Superior temporal gyrus (tissue), 1 donor: Measurements from ENCODE around the gene LETM1.

Experiments used
- DNase-seq: peaks from one replicate; pipeline ENCODE4 v3.0.0-alpha.2; 2016; ENCODE audit errors: extremely low spot score

LETM1 gene

GRCh38 chr4:1795299-1796195 is 60.4 kb downstream of the LETM1 start:
- DNase-seq: no peak

GRCh38 chr4:1794809-1795298 is 61.1 kb downstream of the LETM1 start:
- DNase-seq: no peak

DNA sequence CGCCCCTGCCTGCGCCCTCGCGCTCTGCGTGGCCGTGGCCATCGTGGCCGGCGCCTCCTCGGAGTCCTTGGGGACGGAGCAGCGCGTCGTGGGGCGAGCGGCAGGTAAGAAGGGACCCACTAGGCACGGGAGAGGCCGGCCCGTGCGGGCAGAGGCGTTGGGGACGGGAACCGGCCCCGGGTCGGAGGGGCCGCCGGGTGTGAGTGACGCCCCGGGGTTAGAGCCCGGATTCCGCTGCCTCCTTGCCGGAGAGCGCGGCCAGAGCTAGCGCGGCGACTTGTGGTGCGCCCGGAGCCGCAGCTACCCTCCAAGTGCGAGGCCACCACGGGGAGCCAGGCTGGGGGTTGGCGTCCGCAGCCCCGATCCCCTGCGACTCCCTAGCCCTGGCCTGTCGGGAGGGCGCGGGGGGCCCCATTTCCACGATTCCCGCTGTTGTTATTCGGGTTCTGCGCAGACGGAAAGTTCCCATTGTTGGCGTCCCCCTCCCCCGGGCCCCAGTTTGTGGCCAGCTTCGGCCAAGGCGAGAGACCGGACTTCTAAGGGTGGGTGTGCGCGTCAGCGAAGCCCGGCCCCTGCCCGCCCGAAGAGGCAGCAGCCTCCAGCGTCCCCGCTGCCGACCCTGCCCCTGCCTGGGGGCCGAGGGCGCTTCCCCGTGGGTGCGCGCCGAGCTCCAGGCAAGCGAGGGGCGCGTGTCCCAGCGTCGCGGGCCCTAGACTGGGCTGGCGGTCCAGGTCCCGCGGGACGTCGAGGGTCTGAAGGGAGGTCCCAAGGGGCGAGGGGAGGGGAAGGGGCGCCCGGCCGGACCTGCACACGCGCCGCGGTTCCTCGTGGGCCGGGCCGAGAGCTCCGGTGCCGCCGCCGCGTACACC is 61.8 kb downstream of the LETM1 start:
- DNase-seq: no peak

GRCh38 chr4:1793496-1793840 is 62.5 kb downstream of the LETM1 start:
- DNase-seq: no peak

DNA sequence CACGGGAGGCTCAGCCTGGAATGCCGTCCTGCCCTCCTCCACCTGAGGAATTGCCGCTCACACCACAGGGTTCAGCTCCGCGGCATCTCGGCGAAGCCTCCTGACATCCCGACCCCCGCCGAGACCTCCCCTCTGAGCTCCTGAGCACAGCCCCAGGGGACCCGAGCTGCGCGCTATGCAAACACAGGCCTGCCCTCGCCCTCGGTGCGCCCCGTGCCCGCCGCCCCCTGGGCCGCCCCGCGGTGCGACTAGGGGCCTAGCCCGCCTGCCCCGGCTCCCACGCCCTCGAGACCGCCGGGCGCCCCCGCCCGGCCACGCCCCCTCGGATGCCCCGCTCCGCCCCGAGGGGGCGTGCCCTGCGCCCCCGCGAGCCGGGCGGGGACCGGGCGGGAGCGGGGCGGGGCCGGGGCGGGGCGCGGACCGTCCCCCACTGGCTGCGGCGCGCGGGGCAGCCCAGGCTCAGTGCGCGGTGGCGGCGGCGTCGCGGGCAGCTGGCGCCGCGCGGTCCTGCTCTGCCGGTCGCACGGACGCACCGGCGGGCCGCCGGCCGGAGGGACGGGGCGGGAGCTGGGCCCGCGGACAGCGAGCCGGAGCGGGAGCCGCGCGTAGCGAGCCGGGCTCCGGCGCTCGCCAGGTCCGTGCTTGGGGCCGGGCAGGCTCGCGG is 63.0 kb downstream of the LETM1 start, which contains the start of gene FGFR3:
Gene FGFR3, plus strand, starts transcription at position 462 of the 664 bp plus-strand sequence. CDS start 642 bp downstream, outside the sequence.
- DNase-seq: no peak

DNA sequence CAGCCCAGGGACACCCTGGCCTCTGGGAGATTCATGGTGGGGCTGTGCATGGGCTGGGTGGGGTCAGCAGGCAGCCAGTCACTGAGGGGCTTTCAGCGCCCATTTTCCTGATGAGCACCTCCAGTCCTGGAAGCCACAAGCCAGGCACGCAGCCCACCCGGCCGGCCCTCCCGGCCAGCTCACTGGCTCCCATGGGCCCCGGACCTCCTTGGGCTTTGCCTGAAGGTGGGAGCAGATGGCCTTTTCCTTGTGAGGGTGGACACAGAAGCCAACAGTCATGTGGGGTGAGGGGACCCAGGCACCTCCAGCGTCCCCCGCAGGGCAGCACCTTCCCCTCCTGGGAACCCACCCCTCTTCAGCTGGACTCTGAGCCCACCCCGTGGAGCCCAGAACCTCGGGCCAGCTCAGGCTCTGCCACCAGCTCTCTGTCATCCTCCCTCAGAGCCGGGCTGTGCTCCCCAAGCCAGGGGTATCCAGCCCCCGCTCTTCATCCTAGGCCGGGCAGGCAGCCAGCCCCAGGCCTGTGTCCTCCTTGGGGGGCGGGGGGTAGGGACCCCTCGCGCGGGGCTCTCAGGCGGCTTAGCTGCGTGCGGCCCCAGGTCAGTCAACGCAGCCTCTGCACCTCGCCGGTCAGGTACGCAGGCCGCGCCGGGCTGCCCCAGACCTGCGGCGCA is 63.7 kb downstream of the LETM1 start:
- DNase-seq: no peak

- no peak for DNase-seq
These were observed 66.0 kb downstream of the LETM1 start for GRCh38 chr4:1790005-1790404.

DNA sequence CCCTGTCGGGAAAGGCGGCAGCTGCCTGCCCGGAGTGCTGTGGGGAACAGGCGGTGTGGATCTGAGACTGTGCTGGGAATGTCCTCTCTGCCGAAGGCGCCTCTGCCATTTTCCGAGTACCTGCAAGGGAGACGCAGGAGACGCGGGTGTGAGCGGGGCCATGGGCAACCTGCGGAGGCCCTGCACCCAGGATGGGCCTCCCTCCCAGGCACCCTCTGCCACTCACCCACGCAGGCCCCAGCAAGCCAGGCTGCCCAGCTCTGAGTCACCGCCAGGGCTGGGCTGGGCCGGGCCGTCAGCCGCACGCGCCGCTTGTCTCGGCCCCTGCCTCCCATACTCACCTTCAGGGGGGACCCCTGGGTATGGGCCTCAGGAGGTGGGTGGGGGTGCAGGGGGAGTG is 66.4 kb downstream of the LETM1 start:
- no peak for DNase-seq

GRCh38 chr4:1788254-1788973 is 67.5 kb downstream of the LETM1 start:
- no peak for DNase-seq

DNA sequence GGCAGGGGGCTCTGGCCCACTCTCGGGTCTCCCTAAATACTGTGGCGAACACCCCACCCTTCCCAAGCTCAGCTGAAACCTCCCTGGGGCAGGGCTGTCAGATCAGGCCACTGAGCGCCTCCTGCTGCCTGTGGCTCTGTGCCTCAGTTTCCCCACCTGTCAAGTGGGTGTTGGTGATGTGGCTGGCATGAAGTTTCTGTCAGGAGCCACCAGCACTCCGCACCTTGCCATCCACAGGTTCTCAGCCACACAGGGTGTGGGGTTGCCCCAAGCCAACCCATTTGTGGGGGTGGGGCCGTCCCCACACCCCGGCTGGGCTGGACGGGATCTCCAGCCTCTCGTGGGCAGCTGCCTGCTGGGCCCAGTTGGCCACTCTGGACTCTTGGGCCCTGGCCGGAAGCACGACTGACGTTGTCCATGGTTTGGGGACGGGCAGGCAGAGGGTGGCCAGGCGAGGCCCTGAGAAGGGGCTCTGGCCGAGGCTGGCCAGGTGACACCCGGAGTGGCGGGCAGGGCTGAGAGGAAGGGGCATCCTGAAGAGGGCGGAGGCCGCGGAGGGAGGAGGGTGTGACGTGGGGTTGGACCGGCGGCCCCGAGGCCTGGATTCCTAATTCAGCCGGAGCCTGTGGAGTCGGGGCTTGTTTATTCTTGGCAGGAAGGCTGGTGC is 68.4 kb downstream of the LETM1 start:
- no peak for DNase-seq

DNA sequence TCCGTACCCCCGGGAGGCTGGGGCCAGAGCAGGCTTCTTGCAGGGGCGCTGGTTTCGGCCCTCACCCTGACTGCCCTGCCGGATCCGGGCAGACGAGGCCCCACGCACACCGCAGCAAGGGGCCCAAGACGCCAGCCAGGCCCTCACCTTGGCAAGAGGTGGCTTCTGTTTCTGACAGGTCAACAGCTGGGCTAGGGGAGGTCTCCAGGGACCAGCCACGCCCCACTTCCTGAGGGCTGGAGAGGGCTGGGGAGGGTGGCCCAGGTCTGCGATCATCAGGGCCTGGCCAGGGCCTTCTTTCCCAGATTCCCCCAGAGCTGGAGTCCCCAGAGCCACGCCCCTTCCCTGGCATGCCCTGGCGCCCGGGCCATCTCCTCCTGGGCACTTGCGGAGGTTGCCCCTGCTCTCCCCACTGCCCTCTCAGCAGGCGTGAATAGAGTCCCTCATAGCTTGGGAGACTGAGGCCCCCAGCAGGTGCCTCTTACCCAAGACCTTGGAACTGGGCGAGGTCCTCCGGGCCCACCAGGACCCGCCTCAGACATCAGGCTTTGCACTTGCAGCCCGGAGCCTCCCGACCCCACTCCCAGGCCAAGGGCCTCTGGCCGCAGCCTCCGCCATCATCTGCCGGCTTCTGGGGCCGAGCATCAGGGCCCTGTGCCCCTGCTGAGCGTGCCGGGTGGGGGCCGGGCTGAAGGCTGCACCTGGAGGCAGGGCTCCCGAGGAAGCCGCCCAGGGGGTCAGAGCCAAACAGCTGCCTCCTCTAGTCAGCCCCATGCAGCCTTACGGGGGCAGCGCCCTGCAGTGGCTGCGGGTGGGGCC is 69.2 kb downstream of the LETM1 start:
- no peak for DNase-seq

GRCh38 chr4:1785592-1785991 is 70.4 kb downstream of the LETM1 start:
- no peak for DNase-seq

DNA sequence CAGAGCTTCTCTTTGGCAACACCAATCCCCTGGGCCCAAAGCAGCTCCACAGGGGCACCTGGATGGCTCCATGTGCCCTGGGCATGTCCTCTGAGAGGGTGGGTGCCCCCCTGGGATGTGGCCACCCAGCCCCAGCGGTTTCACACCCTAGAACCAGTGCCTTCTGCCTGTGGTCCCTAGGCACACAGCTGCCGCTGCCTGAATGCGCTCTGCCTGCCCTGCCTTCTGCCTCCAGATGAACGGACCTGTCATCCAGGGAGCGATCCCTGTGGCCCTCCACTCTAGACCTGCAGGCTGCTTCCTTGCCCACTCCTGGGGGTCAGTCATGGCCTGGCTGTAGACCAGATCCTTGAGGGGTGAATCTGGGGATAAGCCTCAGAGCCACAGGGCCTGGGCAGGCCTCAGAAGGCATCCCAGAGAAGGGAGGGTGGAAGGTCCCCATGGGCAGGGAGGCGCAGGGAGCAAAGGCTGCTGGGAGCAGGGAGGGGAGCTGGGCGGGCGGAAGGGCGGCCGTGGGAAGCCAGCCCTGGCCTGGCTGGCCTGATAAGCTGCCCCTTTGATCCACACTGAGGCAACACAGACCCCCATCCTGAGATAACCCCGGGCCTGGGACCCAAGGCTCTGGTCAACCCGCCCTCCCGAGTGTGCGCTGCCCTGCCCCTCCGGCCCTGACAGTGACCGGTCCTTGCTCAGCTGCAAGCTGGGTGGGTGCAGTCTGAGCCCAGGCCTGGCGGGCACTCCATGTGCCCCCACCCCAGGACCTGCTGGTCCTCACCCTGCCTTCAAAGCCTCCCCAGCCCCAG is 71.0 kb downstream of the LETM1 start:
- no peak for DNase-seq

- DNase-seq: no peak
These were observed 71.6 kb downstream of the LETM1 start for GRCh38 chr4:1784395-1784788.

DNA sequence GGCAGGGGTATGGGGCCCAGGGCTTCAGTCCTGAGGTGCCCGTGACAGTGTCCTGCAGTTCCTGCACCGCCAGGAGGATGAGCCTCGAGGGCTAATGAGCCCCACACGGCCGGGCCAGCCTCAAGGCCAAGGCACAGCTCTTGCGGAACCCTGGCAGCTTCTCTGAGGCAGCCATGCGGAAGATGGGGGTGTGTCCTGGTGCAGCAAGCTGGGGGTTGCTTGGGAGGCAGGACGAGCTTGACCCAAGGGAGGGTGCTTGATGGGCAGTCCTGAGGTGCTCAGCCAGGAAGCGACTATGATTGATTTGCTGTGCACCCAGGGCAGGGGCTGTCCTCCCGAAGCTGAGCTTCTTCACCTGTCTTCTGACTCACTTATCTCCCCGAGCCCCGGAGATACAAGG is 72.0 kb downstream of the LETM1 start:
- DNase-seq: no peak

DNA sequence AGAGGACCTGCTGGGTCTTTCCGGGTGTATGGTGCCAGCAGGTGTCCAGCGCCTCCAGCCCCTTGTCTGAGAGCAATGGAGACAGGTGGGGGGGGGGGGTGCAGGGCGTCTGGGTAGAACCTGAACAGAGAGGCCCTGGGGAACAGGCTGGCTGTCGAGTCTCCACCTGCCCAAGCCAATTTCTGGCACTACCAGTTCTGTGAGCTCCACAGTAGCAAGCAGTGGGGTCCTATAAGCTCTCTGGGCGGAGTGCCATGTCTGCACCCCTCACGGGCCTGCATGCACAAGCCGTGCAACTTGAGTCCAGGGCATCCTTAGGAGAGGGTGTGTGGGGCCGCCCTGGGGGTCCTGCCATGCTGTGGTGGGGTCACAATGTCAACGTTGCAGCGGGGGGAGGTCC is 72.9 kb downstream of the LETM1 start:
- no peak for DNase-seq

- no peak for DNase-seq
These were observed 75.5 kb downstream of the LETM1 start for GRCh38 chr4:1780435-1780834.

- DNase-seq: no peak
These were observed 76.2 kb downstream of the LETM1 start for GRCh38 chr4:1779588-1780382.
